Mucosa of descending colon (tissue), 3 donors: Measurements from ENCODE around the gene SNX30. TPM values are rescaled to one million over a fixed set of nuclear protein-coding genes. Genes with fewer than 3 reads are reported as not detected.

Source experiments
- ATAC-seq: fragments of 200-7000 bp; cut with Tn5 transposase; one replicate; pipeline ENCODE4 v1.9.1; 2020; ENCODE audit warnings: mild to moderate bottlenecking, moderate library complexity
- DNase-seq, 3 donors: peaks; one replicate each; pipeline ENCODE4 v3.0.0-alpha.2; 2020
- H3K36me3 ChIP-seq: fragments of 200-600 bp; one replicate; pipeline ENCODE4 v1.8.0; 2021; ENCODE audit warnings: low read depth, mild to moderate bottlenecking
- H3K4me1 ChIP-seq: fragments of 200-600 bp; one replicate; pipeline ENCODE4 v1.8.0; 2021; ENCODE audit warnings: low read depth, mild to moderate bottlenecking
- H3K4me3 ChIP-seq: fragments of 200-600 bp; one replicate; pipeline ENCODE4 v1.8.0; 2021; ENCODE audit warnings: mild to moderate bottlenecking
- H3K9me3 ChIP-seq: fragments of 200-600 bp; one replicate; pipeline ENCODE4 v1.8.0; 2021; ENCODE audit warnings: mild to moderate bottlenecking
- intact Hi-C, 2 donors: fragments of 100-400 bp; cut with DNase I in 1 of 2; cut with micrococcal nuclease in 1 of 2; formaldehyde crosslinking; loops; one replicate each; pipeline versions ENCODE4 v1.11.0 to v1.11.1; 2022; cut with DNase I, micrococcal nuclease
- total RNA-seq, 3 donors: library from RNA; stranded (reverse); fragmentation: NEBNext Ultra II Directional in 2 of 3; extraction: Animal tissue kit (Norgen Biotek cat#: 25700) in 2 of 3; gene quantifications; one replicate each; pipeline versions ENCODE4 v1.2.1 to v1.2.4, GENCODE V29; 2021 to 2023
- TF ChIP-seq, protein P1 (sequence below): fragments of 200-600 bp; IDR thresholded peaks from one replicate; pipeline ENCODE4 v1.8.0; 2022; ENCODE audit warnings: antibody characterized with exemption, mild to moderate bottlenecking
- donor health status: DM: no; HTN: no; CAD: no; lungs with moderate emphysema.
- donor health status: DM: no; HTN: no; CAD: no.
- donor health status: DM: no; HTN: yes; CAD: no.

The SNX30 gene
- total RNA-seq, 3 donors from 2014 or later, result 19.0 to 38.6 (median 34.8) TPM

DNA sequence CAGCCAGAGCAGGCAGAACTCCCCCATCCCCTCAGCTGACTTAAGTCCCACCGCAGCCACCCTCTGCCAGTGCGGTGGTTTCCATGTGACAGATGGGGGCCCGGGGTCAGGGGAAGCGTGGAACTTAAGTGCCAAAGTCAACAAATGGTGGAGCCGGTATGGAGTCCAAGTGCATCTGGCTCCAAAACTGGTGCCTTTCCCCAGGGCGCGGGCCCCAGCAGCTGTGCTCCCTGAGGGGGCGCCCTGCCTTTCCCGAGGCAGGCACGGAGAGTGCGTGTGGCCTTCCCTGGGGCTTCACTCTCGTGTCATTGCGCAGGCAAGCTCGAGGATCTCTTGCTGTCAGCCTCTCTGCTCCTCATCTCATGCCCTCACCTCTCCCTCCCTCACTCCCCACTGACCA, 106.3 kb downstream of the SNX30 start:
- TF ChIP-seq, protein P1, sequence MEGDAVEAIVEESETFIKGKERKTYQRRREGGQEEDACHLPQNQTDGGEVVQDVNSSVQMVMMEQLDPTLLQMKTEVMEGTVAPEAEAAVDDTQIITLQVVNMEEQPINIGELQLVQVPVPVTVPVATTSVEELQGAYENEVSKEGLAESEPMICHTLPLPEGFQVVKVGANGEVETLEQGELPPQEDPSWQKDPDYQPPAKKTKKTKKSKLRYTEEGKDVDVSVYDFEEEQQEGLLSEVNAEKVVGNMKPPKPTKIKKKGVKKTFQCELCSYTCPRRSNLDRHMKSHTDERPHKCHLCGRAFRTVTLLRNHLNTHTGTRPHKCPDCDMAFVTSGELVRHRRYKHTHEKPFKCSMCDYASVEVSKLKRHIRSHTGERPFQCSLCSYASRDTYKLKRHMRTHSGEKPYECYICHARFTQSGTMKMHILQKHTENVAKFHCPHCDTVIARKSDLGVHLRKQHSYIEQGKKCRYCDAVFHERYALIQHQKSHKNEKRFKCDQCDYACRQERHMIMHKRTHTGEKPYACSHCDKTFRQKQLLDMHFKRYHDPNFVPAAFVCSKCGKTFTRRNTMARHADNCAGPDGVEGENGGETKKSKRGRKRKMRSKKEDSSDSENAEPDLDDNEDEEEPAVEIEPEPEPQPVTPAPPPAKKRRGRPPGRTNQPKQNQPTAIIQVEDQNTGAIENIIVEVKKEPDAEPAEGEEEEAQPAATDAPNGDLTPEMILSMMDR, result no peak
- DNase-seq, result no peak
- no peak for ATAC-seq

DNA sequence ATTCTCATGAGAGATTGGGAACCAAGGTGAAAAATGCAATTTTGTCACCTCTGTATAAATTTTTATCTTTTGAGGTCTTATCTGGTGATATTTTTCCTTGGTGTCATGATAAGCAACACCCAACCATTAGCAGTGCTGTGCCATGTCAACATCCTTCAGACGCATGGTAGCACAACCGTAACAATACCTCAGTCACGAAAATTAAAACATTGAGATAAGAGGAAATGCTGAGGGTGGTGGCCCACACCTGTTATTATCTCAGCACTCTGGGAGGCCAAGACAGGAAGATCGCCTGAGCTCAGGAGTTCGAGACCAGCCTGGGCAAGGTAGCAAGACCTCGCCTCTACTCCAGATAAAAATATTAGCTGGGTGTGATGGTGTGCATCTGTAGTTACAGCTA, 107.4 kb downstream of the SNX30 start:
- H3K4me1 ChIP-seq, result no peaks in the 10 kb centered on the region
- DNase-seq (no peak), ATAC-seq (no peak)
- H3K9me3 ChIP-seq, result no peaks in the 10 kb centered on the region
- intact Hi-C loops, result no loop called here
- H3K4me3 ChIP-seq, result no peak overlapping the region
- TF ChIP-seq, protein P1, result no peak
- no peaks in the 10 kb centered on the region for H3K36me3 ChIP-seq

More for the DNA sequence above, 106.3 kb downstream of the SNX30 start:
- Histone ChIP-seq H3K4me1 (no peaks in the 10 kb centered on the region), H3K4me3 (no peak overlapping the region), H3K9me3 (no peaks in the 10 kb centered on the region), H3K36me3 (no peaks in the 10 kb centered on the region)
- intact Hi-C loops, result no loop called here

DNA sequence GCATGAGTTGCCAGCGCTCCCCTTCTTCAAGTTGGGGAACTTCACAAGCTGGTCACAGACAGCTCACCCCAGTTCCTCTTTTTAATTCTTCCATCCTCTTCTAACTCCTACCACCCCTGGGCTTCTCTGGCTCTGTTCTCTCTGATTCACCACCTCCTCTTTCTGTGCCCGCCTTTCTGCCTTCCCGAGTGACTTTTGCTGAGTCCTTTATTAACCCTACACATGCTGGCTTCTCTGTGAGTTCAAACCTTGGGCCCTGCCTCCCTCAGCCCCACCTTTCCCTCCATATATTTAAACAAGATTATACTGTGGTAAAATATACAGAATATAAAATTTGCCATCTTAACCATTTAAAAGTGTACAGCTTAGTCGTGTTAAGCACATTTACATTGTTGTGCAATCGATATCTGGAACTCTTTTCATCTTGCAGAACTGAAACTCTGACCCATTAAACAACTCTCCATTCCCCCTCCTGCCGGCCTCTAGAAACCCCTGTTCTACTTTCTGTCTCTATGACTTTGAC, 108.1 kb downstream of the SNX30 start:
- Histone ChIP-seq H3K4me3 (no peak overlapping the region), H3K4me1 (no peaks in the 10 kb centered on the region), H3K9me3 (no peaks in the 10 kb centered on the region), H3K36me3 (no peaks in the 10 kb centered on the region)
- no peak for DNase-seq
- ATAC-seq, result peak; percentile 46
- intact Hi-C loops, result no loop called here
- TF ChIP-seq, protein P1, result no peak

DNA sequence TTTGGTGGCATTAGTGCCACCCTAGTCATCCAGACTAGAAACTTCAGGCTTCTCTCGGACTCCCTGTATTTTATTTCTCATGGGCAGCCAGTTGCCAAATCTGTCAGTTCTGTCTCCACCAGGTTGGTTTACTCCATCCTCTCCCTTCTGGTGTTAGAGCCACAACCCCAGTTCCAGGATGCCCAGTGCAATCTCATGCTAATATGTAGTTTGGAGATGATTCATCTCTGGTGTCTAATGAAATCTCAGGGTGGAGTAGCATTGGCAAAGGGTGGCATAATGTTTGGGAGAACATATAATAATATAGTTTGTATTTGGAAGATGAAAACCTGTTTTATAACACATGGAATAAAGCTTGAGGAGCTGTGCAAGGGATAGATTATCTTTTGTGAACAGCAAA, 109.9 kb downstream of the SNX30 start:
- TF ChIP-seq, protein P1, result no peak
- ATAC-seq (no peak), DNase-seq (no peak)
- Histone ChIP-seq H3K9me3 (no peaks in the 10 kb centered on the region), H3K4me3 (no peak overlapping the region), H3K36me3 (no peaks in the 10 kb centered on the region), H3K4me1 (no peaks in the 10 kb centered on the region)
- intact Hi-C loops, result no loop called here

DNA sequence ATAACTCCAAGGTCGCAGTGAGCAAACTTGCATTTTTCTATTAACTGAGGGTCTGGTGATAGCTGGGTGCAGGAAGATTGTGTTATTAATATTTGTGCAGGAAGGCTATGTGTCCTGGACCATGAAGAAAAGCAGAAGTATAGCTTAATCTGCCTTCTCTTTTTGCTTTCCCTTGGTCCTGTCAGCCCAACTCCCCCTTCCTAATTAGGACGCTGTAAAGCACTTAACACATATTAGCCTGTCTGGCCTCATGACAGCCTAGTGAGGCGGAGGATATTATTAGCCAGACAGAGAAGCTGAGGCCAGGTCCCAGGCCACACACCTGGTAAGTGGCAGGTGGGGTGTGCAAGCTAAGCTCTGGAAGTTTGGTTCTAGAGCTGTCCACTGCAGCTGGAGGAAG, 110.6 kb downstream of the SNX30 start:
- DNase-seq, result no peak
- TF ChIP-seq, protein P1, result no peak
- no peaks in the 10 kb centered on the region for H3K9me3 ChIP-seq
- no peaks in the 10 kb centered on the region for H3K4me1 ChIP-seq
- intact Hi-C loops, result no loop called here
- no peaks in the 10 kb centered on the region for H3K36me3 ChIP-seq
- H3K4me3 ChIP-seq, result no peak overlapping the region
- no peak for ATAC-seq
